CD4-positive, alpha-beta T cell (primary cell): ENCODE data around the gene IFIT1. TPM values are rescaled to one million over a fixed set of nuclear protein-coding genes. Genes with fewer than 3 reads are reported as not detected.
"Not testable (repeated sequence)": the region's sequence is repeated elsewhere in the genome, so short reads cannot be mapped to it uniquely, and the experiment has no call there.

Source experiments
- ATAC-seq: fragments of 200-7000 bp; cut with Tn5 transposase; one replicate; pipeline ENCODE4 v1.10.0; 2022; ENCODE audit warnings: mild to moderate bottlenecking; ENCODE audit not compliant: poor library complexity
- CTCF ChIA-PET: fragments of 350-600 bp; sonication (Branson Sonifier 250); formaldehyde crosslinking; loops from one replicate; lab custom pipeline; 2021; ENCODE audit warnings: antibody characterized with exemption, inconsistent platforms; lab: Charles Lee
- POLR2A ChIA-PET: fragments of 350-600 bp; sonication (Branson Sonifier 250); formaldehyde crosslinking; loops from one replicate; lab custom pipeline; 2021; ENCODE audit warnings: antibody characterized with exemption, inconsistent platforms; lab: Charles Lee
- DNase-seq, 14 experiments: peaks; one replicate each; pipeline ENCODE4 v3.0.0-alpha.2; 2013 to 2020; ENCODE audit warnings: mixed read lengths in 2 of 14
- H3K27ac ChIP-seq, 2 donors: one replicate each; pipeline versions ENCODE4 v1.5.1 to v1.7.0; 2013; ENCODE audit warnings: low read length in 2 of 2, low read depth in 1 of 2, mild to moderate bottlenecking in 1 of 2
- H3K27me3 ChIP-seq, 2 experiments: 1 replicate in 1 of 2; 2 replicates in 1 of 2; pipeline versions ENCODE4 v1.6.1 to v1.7.0; 2013; ENCODE audit warnings: low read length in 2 of 2, control low read depth in 1 of 2, mild to moderate bottlenecking in 1 of 2, moderate library complexity in 1 of 2; ENCODE audit not compliant: insufficient read depth in 2 of 2, control insufficient read depth in 1 of 2
- H3K36me3 ChIP-seq: one replicate; pipeline ENCODE4 v1.6.1; 2013; ENCODE audit warnings: low read length, control low read depth; ENCODE audit not compliant: insufficient read depth
- H3K4me1 ChIP-seq: one replicate; pipeline ENCODE4 v1.6.1; 2013; ENCODE audit warnings: low read length, control low read depth; ENCODE audit not compliant: insufficient read depth
- H3K4me3 ChIP-seq: one replicate; pipeline ENCODE4 v1.5.1; 2013; ENCODE audit warnings: mild to moderate bottlenecking, low read length, moderate library complexity
- H3K9me3 ChIP-seq, 2 experiments: 1 replicate in 1 of 2; 2 replicates in 1 of 2; pipeline versions ENCODE4 v1.6.1 to v1.7.0; 2013; ENCODE audit warnings: low read length in 2 of 2, mild to moderate bottlenecking in 2 of 2, control low read depth in 1 of 2, moderate library complexity in 1 of 2; ENCODE audit not compliant: control insufficient read depth in 1 of 2, insufficient read depth in 1 of 2
- H3K27ac Mint-ChIP-seq: one replicate; pipeline ENCODE4 v1.8.0; 2020; ENCODE audit warnings: mixed read lengths
- H3K27me3 Mint-ChIP-seq: one replicate; pipeline ENCODE4 v1.8.0; 2021; ENCODE audit warnings: mixed read lengths
- H3K36me3 Mint-ChIP-seq: one replicate; pipeline ENCODE4 v1.8.0; 2021; ENCODE audit warnings: low read depth, mixed read lengths
- H3K4me1 Mint-ChIP-seq: one replicate; pipeline ENCODE4 v1.8.0; 2021; ENCODE audit warnings: low read depth, mixed read lengths
- H3K4me3 Mint-ChIP-seq: one replicate; pipeline ENCODE4 v1.8.0; 2020; ENCODE audit warnings: mild to moderate bottlenecking, mixed read lengths
- H3K9me3 Mint-ChIP-seq: one replicate; pipeline ENCODE4 v1.8.0; 2020; ENCODE audit warnings: mixed read lengths
- CTCF ChIP-seq: fragments of 200-600 bp; IDR thresholded peaks from one replicate; pipeline ENCODE4 v1.8.0; 2022; ENCODE audit warnings: antibody characterized with exemption, mild to moderate bottlenecking
- intact Hi-C, 2 experiments: fragments of 100-400 bp; cut with DNase I in 1 of 2; cut with micrococcal nuclease in 1 of 2; formaldehyde crosslinking; loops; one replicate each; pipeline versions ENCODE4 v1.15.1 to v1.9.0; 2023 to 2025; cut with DNase I, micrococcal nuclease
- total RNA-seq, 174 experiments: library from RNA in 2 of 174; stranded (reverse) in 2 of 174; gene quantifications; one replicate each; pipeline ENCODE4 v1.2.3 and lab custom pipeline; 2021 to 2026

The IFIT1 gene
- total RNA-seq, 2 experiments from 2014 or later = 5.1 to 6.2 TPM

- ChIA-PET POLR2A (interaction anchor here (0.7 to 3.3 kb wide), 4 partner anchors 25 to 137 kb away, joined by 3 to 10 read pairs (median 4); partner anchors contain the start of genes IFIT2, IFIT5 and LIPA), CTCF (interaction anchor here (0.6 to 1.2 kb wide), 2 partner anchors 9 to 127 kb away, joined by 3 to 4 read pairs; no protein-coding TSS in a partner anchor)
- H3K4me3 Mint-ChIP-seq = peak overlapping the region; percentile 16
- no peak overlapping the region for H3K4me3 ChIP-seq
- intact Hi-C loops = no loop called here
- DNase-seq (peak in 3 of 14 experiments; percentile 32 to 55 (median 54)), ATAC-seq (no peak)
- H3K27me3 Mint-ChIP-seq = no peaks in the 10 kb centered on the region
- H3K9me3 Mint-ChIP-seq = no peaks in the 10 kb centered on the region
- no peaks in the 10 kb centered on the region for H3K27me3 ChIP-seq
- H3K27ac ChIP-seq = no peak overlapping the region
- peaks cover 16% of the 10 kb centered on the region for H3K4me1 ChIP-seq
- peaks cover 22% of the 10 kb centered on the region for H3K4me1 Mint-ChIP-seq
- H3K27ac Mint-ChIP-seq = no peak overlapping the region
- peak; percentile 40 for TF ChIP-seq CTCF
- H3K36me3 Mint-ChIP-seq = peaks cover 7% of the 10 kb centered on the region
- no peaks in the 10 kb centered on the region for H3K36me3 ChIP-seq
- H3K9me3 ChIP-seq = no peaks in the 10 kb centered on the region
These were observed 3.2 kb upstream of the IFIT1 start for GRCh38 chr10:89389254-89389653.

GRCh38 chr10:89390476-89391225, 1.8 kb upstream of the IFIT1 start:
- H3K27me3 ChIP-seq = no peaks in the 10 kb centered on the region
- no peak overlapping the region for H3K27ac ChIP-seq
- H3K9me3 ChIP-seq = no peaks in the 10 kb centered on the region
- H3K36me3 ChIP-seq = no peaks in the 10 kb centered on the region
- intact Hi-C loops = no loop called here
- H3K4me1 ChIP-seq = peaks cover 21% of the 10 kb centered on the region
- Mint-ChIP-seq H3K27me3 (no peaks in the 10 kb centered on the region), H3K36me3 (peaks cover 7% of the 10 kb centered on the region), H3K27ac (peak overlapping the region; percentile 48), H3K4me3 (peak overlapping the region; percentile 93), H3K4me1 (peaks cover 35% of the 10 kb centered on the region), H3K9me3 (no peaks in the 10 kb centered on the region)
- ChIA-PET POLR2A (interaction anchor here (0.6 to 4.0 kb wide), 5 partner anchors 23 to 139 kb away, joined by 3 to 123 read pairs (median 4); partner anchors contain the start of genes IFIT2, IFIT5 and LIPA), CTCF (no interaction called here)
- DNase-seq (no peak), ATAC-seq (no peak)
- TF ChIP-seq CTCF = no peak
- H3K4me3 ChIP-seq = no peak overlapping the region

GRCh38 chr10:89391226-89391576, 1.2 kb upstream of the IFIT1 start:
- Mint-ChIP-seq H3K36me3 (peaks cover 11% of the 10 kb centered on the region), H3K4me3 (peak overlapping the region; percentile 93), H3K4me1 (peaks cover 39% of the 10 kb centered on the region), H3K27ac (peak overlapping the region; percentile 48)
- POLR2A ChIA-PET = interaction anchor here (0.6 to 4.0 kb wide), 3 partner anchors 23 to 90 kb away, joined by 3 to 123 read pairs (median 4); partner anchors contain the start of gene IFIT5
- H3K9me3 ChIP-seq, H3K27me3 Mint-ChIP-seq, H3K4me3 ChIP-seq, DNase-seq, ATAC-seq, H3K36me3 ChIP-seq, intact Hi-C loops, H3K9me3 Mint-ChIP-seq, CTCF ChIA-PET, H3K27ac ChIP-seq, H3K27me3 ChIP-seq: not testable (repeated sequence)
- peaks cover 21% of the 10 kb centered on the region for H3K4me1 ChIP-seq
